Parathyroid adenoma (tissue), 2 donors: ENCODE data around the gene OTUD1.

ENCODE experiments used
- H2AFZ ChIP-seq: fragments of 300-600 bp; sonication (generic); one replicate; pipeline ENCODE4 v1.7.0; 2017; ENCODE audit warnings: antibody characterized with exemption, mild to moderate bottlenecking
- H3K27ac ChIP-seq: fragments of 300-600 bp; sonication (generic); one replicate; pipeline ENCODE4 v1.7.0; 2017
- H3K27me3 ChIP-seq: fragments of 300-600 bp; sonication (generic); one replicate; pipeline ENCODE4 v1.7.0; 2017; ENCODE audit warnings: low read length; ENCODE audit not compliant: control insufficient read depth, insufficient read depth
- H3K36me3 ChIP-seq: fragments of 300-600 bp; sonication (generic); one replicate; pipeline ENCODE4 v1.7.0; 2017; ENCODE audit warnings: low read length; ENCODE audit not compliant: control insufficient read depth, insufficient read depth
- H3K4me1 ChIP-seq: fragments of 300-600 bp; sonication (generic); one replicate; pipeline ENCODE4 v1.7.0; 2017; ENCODE audit warnings: control low read depth
- H3K4me2 ChIP-seq: fragments of 300-600 bp; sonication (generic); one replicate; pipeline ENCODE4 v1.7.0; 2017; ENCODE audit warnings: low read length
- H3K4me3 ChIP-seq: fragments of 300-600 bp; sonication (generic); one replicate; pipeline ENCODE4 v1.7.0; 2017; ENCODE audit warnings: low read depth, low read length
- H3K79me2 ChIP-seq: fragments of 300-600 bp; sonication (generic); one replicate; pipeline ENCODE4 v1.7.0; 2017; ENCODE audit warnings: control low read depth
- H3K9ac ChIP-seq: fragments of 300-600 bp; sonication (generic); one replicate; pipeline ENCODE4 v1.7.0; 2017; ENCODE audit warnings: mild to moderate bottlenecking
- H3K9me3 ChIP-seq: fragments of 300-600 bp; sonication (generic); one replicate; pipeline ENCODE4 v1.7.0; 2017; ENCODE audit warnings: low read length; ENCODE audit not compliant: control insufficient read depth
- TF ChIP-seq, protein P1 (sequence below): fragments of 300-600 bp; sonication (generic); IDR thresholded peaks from one replicate; pipeline ENCODE4 v1.7.0; 2017; ENCODE audit warnings: antibody characterized with exemption, mild to moderate bottlenecking
- donor health status: primary hyperparathyroidism.

Gene OTUD1

DNA sequence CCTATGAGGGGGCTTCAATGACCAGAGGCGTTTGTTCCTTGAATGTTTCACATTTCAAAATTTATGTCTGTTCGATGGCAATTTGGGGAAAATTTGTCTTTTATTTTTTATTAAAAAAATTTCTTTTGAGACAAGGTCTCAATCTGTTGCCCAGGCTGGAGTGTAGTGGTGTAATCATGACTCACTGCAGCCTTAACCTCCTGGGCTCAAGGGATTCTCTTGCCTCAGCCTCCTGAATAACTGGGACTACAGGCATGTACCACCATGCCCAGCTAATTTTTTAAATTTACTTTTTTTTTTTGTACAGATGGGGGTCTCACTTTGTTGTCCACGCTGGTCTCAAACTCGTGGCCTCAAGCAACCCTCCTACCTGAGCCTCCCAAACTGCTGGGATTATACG is 39.7 kb downstream of the OTUD1 start:
- Histone ChIP-seq H3K79me2 (no peaks in the 10 kb centered on the region), H3K9ac (no peak overlapping the region), H3K4me2 (no peak overlapping the region), H3K27me3 (no peaks in the 10 kb centered on the region), H3K4me3 (no peak overlapping the region), H3K9me3 (no peaks in the 10 kb centered on the region), H3K36me3 (no peaks in the 10 kb centered on the region), H2AFZ (no peak overlapping the region), H3K4me1 (no peaks in the 10 kb centered on the region), H3K27ac (no peak overlapping the region)
- TF ChIP-seq, protein P1, sequence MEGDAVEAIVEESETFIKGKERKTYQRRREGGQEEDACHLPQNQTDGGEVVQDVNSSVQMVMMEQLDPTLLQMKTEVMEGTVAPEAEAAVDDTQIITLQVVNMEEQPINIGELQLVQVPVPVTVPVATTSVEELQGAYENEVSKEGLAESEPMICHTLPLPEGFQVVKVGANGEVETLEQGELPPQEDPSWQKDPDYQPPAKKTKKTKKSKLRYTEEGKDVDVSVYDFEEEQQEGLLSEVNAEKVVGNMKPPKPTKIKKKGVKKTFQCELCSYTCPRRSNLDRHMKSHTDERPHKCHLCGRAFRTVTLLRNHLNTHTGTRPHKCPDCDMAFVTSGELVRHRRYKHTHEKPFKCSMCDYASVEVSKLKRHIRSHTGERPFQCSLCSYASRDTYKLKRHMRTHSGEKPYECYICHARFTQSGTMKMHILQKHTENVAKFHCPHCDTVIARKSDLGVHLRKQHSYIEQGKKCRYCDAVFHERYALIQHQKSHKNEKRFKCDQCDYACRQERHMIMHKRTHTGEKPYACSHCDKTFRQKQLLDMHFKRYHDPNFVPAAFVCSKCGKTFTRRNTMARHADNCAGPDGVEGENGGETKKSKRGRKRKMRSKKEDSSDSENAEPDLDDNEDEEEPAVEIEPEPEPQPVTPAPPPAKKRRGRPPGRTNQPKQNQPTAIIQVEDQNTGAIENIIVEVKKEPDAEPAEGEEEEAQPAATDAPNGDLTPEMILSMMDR, result no peak

DNA sequence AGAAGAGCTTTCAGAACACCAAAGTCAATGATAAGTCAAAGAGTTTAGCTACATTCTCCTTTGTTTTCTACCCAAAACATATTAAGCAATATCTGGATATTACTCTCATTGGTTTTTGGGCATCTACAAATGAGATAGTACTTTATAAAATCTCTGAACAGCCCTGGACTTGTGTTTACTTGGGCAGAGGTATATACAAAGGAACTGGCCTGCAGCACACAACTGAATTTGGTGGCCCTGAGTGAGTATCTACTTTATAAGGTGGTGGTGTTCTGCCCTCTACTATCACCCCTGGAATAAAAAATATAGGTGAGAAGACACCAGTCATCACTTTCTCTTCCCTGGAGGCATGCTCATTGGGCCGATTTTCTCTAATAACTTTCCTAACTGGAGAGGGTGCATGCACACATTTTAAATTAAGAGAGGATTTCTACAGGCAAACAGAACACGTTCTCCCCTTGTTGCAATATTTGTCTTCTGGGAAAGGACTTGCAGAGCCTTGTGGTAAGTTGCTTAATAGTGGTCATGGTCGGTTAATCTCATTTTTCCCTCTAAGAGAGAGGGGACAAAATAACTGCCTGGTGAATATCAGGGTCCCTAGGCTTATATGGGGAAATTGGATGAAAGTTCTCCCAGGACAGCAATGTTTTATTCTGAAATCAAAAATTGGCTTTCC is 41.1 kb downstream of the OTUD1 start:
- TF ChIP-seq, protein P1, result no peak
- Histone ChIP-seq H3K9ac (no peak overlapping the region), H3K27ac (no peak overlapping the region), H3K4me2 (no peak overlapping the region), H3K9me3 (no peaks in the 10 kb centered on the region), H3K4me3 (no peak overlapping the region), H3K36me3 (no peaks in the 10 kb centered on the region), H3K27me3 (no peaks in the 10 kb centered on the region), H3K4me1 (no peaks in the 10 kb centered on the region), H2AFZ (no peak overlapping the region), H3K79me2 (no peaks in the 10 kb centered on the region)

DNA sequence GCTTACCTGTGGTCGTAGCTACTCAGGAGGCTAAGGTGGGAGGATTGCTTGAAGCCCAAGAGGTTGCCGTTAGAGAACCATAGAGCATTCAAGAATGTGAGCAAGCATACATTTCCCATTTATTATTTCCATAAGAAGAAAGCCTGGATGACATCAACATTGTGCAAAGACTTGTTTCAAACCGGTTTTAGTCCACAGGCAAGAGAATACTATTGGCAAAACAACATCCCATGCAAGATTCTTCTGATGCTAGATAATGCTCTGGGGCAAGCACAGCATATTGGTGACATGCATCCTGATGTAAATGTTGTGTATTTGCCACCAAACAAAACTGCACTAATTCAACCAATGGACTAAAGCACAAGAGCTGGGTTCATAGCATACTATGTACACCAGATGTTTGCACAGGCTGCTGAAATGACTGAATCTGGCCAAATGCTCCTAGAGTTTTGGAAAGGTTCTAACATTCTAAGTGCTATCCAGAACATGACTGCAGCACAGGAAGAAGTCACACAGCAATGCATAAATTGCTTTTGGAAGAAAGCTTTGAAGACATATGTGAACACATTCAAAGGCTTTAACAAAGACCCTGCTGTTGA is 42.6 kb downstream of the OTUD1 start:
- Histone ChIP-seq H3K27me3 (no peaks in the 10 kb centered on the region), H2AFZ (no peak overlapping the region), H3K36me3 (no peaks in the 10 kb centered on the region), H3K79me2 (no peaks in the 10 kb centered on the region), H3K9ac (no peak overlapping the region), H3K9me3 (no peaks in the 10 kb centered on the region), H3K4me3 (no peak overlapping the region), H3K4me1 (no peaks in the 10 kb centered on the region), H3K27ac (no peak overlapping the region), H3K4me2 (no peak overlapping the region)
- TF ChIP-seq, protein P1, result no peak

DNA sequence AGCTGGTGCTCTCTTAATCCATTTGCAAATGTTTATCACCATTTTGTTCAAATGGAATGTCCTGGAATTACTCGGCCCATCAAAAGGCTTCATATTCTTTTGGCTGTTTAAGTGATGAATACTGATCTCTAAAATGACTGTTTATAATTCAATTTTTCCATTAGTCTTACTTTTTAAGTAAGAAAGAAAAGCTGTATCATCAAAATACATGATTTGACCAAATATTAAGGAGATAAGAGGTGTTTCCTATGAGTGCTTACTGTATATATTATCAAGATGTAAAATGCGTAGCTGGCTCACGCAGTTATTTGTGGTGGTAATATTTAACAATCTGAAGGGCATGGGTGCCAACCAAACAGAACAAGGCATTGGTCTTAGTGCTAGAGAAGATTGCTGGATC is 51.2 kb downstream of the OTUD1 start:
- no peak overlapping the region for H2AFZ ChIP-seq
- TF ChIP-seq, protein P1, result no peak
- H3K36me3 ChIP-seq, result no peaks in the 10 kb centered on the region
- no peak overlapping the region for H3K9ac ChIP-seq
- no peaks in the 10 kb centered on the region for H3K79me2 ChIP-seq
- no peaks in the 10 kb centered on the region for H3K4me1 ChIP-seq
- no peak overlapping the region for H3K27ac ChIP-seq
- H3K4me3 ChIP-seq, result no peak overlapping the region
- H3K9me3 ChIP-seq, result no peaks in the 10 kb centered on the region
- no peak overlapping the region for H3K4me2 ChIP-seq
- H3K27me3 ChIP-seq, result no peaks in the 10 kb centered on the region
